ENCODE results near the gene SYNM.

GRCh38 chr15:99129644-99130043 is 24.8 kb downstream of the SYNM start:
- TF ChIP-seq, protein P1, sequence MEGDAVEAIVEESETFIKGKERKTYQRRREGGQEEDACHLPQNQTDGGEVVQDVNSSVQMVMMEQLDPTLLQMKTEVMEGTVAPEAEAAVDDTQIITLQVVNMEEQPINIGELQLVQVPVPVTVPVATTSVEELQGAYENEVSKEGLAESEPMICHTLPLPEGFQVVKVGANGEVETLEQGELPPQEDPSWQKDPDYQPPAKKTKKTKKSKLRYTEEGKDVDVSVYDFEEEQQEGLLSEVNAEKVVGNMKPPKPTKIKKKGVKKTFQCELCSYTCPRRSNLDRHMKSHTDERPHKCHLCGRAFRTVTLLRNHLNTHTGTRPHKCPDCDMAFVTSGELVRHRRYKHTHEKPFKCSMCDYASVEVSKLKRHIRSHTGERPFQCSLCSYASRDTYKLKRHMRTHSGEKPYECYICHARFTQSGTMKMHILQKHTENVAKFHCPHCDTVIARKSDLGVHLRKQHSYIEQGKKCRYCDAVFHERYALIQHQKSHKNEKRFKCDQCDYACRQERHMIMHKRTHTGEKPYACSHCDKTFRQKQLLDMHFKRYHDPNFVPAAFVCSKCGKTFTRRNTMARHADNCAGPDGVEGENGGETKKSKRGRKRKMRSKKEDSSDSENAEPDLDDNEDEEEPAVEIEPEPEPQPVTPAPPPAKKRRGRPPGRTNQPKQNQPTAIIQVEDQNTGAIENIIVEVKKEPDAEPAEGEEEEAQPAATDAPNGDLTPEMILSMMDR (IDR thresholded peaks at IDR 0.05), result no peak
- TF ChIP-seq POLR2A (IDR thresholded peaks at IDR 0.05), result no peak
- TF ChIP-seq POLR2AphosphoS5 (IDR thresholded peaks at IDR 0.05), result no peak
